Breast epithelium (tissue), 4 donors: Measurements from ENCODE around the gene MGAT4A. TPM values are rescaled to one million over a fixed set of nuclear protein-coding genes. Genes with fewer than 3 reads are reported as not detected.
A peak's percentile ranks its signal among the peaks of the same experiment; 100 is the strongest.

Experiments used
- DNase-seq, 2 donors: peaks; one replicate each; pipeline ENCODE4 v3.0.0-alpha.2; 2019; ENCODE audit warnings: low spot score in 2 of 2
- H3K27ac ChIP-seq, 2 donors: fragments of 200-600 bp; sonication (generic) in 1 of 2; one replicate each; pipeline ENCODE4 v1.5.1; 2016 to 2019; ENCODE audit warnings: mild to moderate bottlenecking in 1 of 2
- H3K27me3 ChIP-seq, 2 donors: fragments of 200-600 bp; sonication (generic) in 1 of 2; one replicate each; pipeline versions ENCODE4 v1.5.1 to v1.6.0; 2017 to 2019; ENCODE audit warnings: control low read depth in 1 of 2, mild to moderate bottlenecking in 1 of 2
- H3K36me3 ChIP-seq: fragments of 200-600 bp; one replicate; pipeline ENCODE4 v1.5.1; 2019
- H3K4me1 ChIP-seq, 2 donors: fragments of 200-600 bp; sonication (generic); one replicate each; pipeline ENCODE4 v1.5.1; 2016 to 2019; ENCODE audit warnings: control low read depth in 1 of 2
- H3K4me3 ChIP-seq, 3 donors: fragments of 200-600 bp; sonication (generic); 1 replicate in 2 of 3; 2 replicates in 1 of 3; pipeline ENCODE4 v1.5.1; 2016 to 2019; ENCODE audit warnings: mild to moderate bottlenecking in 3 of 3, moderate library complexity in 2 of 3
- H3K9me3 ChIP-seq, 2 donors: fragments of 200-600 bp; sonication (generic) in 1 of 2; one replicate each; pipeline ENCODE4 v1.5.1; 2016 to 2019; ENCODE audit warnings: control low read depth in 1 of 2
- CTCF ChIP-seq, 3 donors: fragments of 450-650 bp; IDR thresholded peaks; one replicate each; pipeline ENCODE4 v1.5.1; 2016 to 2017; ENCODE audit warnings: antibody characterized with exemption in 3 of 3, mild to moderate bottlenecking in 3 of 3, moderate library complexity in 3 of 3
- POLR2A ChIP-seq: fragments of 450-650 bp; IDR thresholded peaks from one replicate; pipeline ENCODE4 v1.6.1; 2016; ENCODE audit warnings: antibody characterized with exemption, mild to moderate bottlenecking, moderate library complexity
- POLR2AphosphoS5 ChIP-seq, 3 donors: sonication (generic); formaldehyde crosslinking; IDR thresholded peaks; one replicate each; pipeline ENCODE4 v1.6.1; 2017; ENCODE audit warnings: antibody characterized with exemption in 3 of 3
- intact Hi-C: fragments of 100-400 bp; cut with DNase I; formaldehyde crosslinking; loops from one replicate; pipeline ENCODE4 v1.15.1; 2023; ENCODE audit warnings: low total_unique reads
- total RNA-seq, 3 donors: library from RNA; depleted of rRNA; stranded (reverse); fragments of >200 nt; gene quantifications; one replicate each; pipeline ENCODE4 v1.1.0, GENCODE V29; 2016

MGAT4A gene
- total RNA-seq, 3 donors from 2014 or later: 28.6 to 41.1 (median 34.4) TPM

DNA sequence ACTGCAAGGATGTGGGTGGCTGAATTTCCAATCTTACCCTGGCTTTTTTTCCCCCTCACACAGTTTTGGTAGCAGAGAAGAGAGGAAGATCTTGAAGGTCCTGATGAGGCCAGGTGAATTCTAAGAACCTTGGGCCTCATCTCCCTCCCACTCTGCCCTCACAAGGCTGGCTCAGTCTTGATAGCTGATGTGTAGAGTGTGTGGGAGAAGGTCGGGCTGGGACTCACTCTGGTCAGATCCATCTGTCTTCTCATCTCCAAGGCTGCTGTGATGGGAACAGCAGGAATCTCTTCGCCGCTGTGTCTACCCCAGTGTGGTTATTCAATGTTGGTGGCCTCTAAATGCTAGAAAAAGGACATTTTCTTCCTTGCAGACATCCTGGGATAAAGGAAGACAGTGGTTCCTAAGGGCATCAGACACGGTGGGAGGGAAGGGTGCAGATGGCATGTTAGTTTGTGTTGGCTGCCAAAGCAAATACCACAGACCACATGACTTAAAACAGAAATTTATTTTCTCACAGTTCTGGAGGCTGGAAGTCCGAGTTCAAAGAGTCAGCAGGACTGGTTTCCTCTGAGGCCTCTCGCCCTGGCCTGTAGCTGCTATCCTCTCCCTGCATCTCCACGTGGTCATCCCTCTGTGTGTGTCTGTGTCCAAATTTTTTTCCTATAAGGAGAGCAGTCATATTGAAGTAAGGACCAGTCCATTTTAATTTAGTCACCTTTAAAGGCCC lies 37.6 kb upstream of the MGAT4A start:
- Histone ChIP-seq H3K36me3 (no peaks in the 10 kb centered on the region), H3K27me3 (no peaks in the 10 kb centered on the region), H3K4me1 (peaks cover 6 to 7% of the 10 kb centered on the region in 2 donors), H3K9me3 (no peaks in the 10 kb centered on the region), H3K4me3 (no peak overlapping the region), H3K27ac (peak overlapping the region; percentile 67 to 70)
- TF ChIP-seq POLR2A: no peak
- no peak for TF ChIP-seq CTCF (IDR thresholded peaks at IDR 0.05)
- no peak for TF ChIP-seq POLR2AphosphoS5 (IDR thresholded peaks at IDR 0.05)
- intact Hi-C loops: no loop called here
- DNase-seq: no peak

DNA sequence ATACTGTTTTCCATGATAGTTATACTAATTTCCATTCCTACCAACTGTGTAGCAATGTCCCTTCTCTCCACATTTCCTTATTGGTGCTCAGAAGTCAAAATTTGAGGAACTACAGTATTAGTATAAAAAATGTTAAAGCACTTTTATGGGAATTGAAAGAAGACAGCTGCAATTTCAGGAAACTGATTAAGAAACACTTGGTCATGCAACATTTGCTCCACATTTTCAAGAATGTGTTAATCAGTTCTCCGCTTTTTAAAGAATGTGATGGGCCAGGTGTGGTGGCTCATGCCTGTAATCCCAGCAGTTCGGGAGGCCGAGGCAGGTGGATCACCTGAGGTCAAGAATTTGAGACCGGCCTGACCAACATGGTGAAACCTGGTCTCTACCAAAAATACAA lies 33.6 kb upstream of the MGAT4A start:
- H3K27ac ChIP-seq: no peak overlapping the region
- no peak overlapping the region for H3K4me3 ChIP-seq
- intact Hi-C loops: loop anchor here (2.0 kb wide), 1 partner anchor 32 kb away; no protein-coding TSS in a partner anchor
- H3K27me3 ChIP-seq: no peaks in the 10 kb centered on the region
- H3K36me3 ChIP-seq: no peaks in the 10 kb centered on the region
- peaks cover 0 to 7% of the 10 kb centered on the region in 2 donors for H3K4me1 ChIP-seq
- H3K9me3 ChIP-seq: no peaks in the 10 kb centered on the region
- no peak for DNase-seq
- TF ChIP-seq CTCF (IDR thresholded peaks at IDR 0.05) (no peak), POLR2AphosphoS5 (IDR thresholded peaks at IDR 0.05) (no peak), POLR2A (no peak)

DNA sequence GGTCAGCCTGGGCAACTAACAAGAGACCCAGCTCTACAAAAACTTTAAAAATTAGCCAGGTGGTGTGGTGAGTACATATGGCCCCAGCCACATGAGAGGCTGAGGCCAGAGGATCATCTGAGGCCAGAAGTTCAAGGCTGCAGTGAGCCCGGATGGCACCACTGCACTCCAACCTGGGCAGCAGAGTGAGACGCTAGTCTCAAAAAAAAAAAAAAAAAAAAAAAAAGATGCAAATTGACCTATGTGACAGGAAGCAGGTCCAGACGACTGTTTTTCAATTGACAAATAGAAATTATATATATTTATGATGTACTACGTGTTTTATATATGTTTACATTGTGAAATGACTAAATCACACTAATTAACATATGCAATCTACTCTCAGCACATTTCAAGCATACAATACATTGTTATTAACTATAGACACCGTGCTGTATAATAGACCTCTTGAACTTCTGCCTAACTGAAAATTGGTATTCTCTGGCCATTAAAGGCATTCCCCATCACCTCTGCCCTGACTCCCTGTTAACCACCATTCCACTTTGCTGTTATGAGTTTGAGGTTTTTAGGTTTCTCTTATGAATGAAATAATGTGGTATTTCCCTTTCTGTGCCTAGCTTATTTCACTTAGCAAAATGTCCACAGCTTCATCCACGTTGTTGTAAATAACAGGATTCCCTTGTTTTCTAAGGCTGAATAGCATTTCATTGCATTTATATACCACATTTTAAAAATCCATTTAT lies 32.4 kb upstream of the MGAT4A start:
- Histone ChIP-seq H3K9me3 (no peaks in the 10 kb centered on the region), H3K27ac (no peak overlapping the region), H3K27me3 (no peaks in the 10 kb centered on the region), H3K4me3 (no peak overlapping the region), H3K36me3 (no peaks in the 10 kb centered on the region), H3K4me1 (no peaks in the 10 kb centered on the region)
- TF ChIP-seq POLR2AphosphoS5 (IDR thresholded peaks at IDR 0.05) (no peak), POLR2A (no peak), CTCF (IDR thresholded peaks at IDR 0.05) (no peak)
- intact Hi-C loops: no loop called here
- no peak for DNase-seq

- Histone ChIP-seq H3K4me1 (peaks cover 0 to 3% of the 10 kb centered on the region in 2 donors), H3K27me3 (no peaks in the 10 kb centered on the region), H3K4me3 (no peak overlapping the region), H3K36me3 (no peaks in the 10 kb centered on the region), H3K9me3 (no peaks in the 10 kb centered on the region), H3K27ac (peak overlapping the region in 1 of 2 donors; percentile 45)
- TF ChIP-seq POLR2A: no peak
- TF ChIP-seq POLR2AphosphoS5 (IDR thresholded peaks at IDR 0.05): no peak
- intact Hi-C loops: no loop called here
- no peak for DNase-seq
Measured at GRCh38 chr2:98761909-98762308, 31.0 kb upstream of the MGAT4A start.

GRCh38 chr2:98761267-98761781 lies 30.4 kb upstream of the MGAT4A start:
- no peak overlapping the region for H3K4me3 ChIP-seq
- peaks cover 0 to 3% of the 10 kb centered on the region in 2 donors for H3K4me1 ChIP-seq
- intact Hi-C loops: no loop called here
- TF ChIP-seq CTCF (IDR thresholded peaks at IDR 0.05) (no peak), POLR2A (no peak), POLR2AphosphoS5 (IDR thresholded peaks at IDR 0.05) (no peak)
- H3K27ac ChIP-seq: peak overlapping the region; percentile 23 to 45
- no peaks in the 10 kb centered on the region for H3K27me3 ChIP-seq
- H3K36me3 ChIP-seq: no peaks in the 10 kb centered on the region
- H3K9me3 ChIP-seq: no peaks in the 10 kb centered on the region
- no peak for DNase-seq
